Measurements from ENCODE around the gene OSBPL10. TPM values are rescaled to one million over a fixed set of nuclear protein-coding genes. Genes with fewer than 3 reads are reported as not detected.

The OSBPL10 gene
- total RNA-seq, 4 donors from 2014 or later = 30.0 to 49.7 (median 43.7) TPM

DNA sequence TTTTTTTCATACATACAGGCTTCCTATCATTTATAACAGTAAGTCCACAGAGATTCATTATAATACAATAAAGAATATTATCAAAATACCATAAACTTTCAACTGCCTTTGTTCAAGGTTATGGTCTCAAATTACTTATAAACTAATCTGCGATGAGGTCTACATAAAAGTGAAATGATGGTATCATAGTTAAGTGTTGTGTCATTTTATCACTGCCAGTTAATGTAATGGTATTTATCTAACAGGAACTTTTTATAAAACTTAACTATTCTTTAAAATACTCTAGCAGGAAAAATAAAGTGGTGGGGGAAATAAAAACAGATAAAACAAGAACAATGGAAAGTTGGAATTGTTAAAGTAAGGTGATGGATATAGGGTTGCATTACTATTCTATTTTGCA, 153.1 kb downstream of the OSBPL10 start:
- H3K36me3 ChIP-seq = no peaks in the 10 kb centered on the region
- no peak for TF ChIP-seq POLR2A (IDR thresholded peaks at IDR 0.05)
- TF ChIP-seq, protein P1, sequence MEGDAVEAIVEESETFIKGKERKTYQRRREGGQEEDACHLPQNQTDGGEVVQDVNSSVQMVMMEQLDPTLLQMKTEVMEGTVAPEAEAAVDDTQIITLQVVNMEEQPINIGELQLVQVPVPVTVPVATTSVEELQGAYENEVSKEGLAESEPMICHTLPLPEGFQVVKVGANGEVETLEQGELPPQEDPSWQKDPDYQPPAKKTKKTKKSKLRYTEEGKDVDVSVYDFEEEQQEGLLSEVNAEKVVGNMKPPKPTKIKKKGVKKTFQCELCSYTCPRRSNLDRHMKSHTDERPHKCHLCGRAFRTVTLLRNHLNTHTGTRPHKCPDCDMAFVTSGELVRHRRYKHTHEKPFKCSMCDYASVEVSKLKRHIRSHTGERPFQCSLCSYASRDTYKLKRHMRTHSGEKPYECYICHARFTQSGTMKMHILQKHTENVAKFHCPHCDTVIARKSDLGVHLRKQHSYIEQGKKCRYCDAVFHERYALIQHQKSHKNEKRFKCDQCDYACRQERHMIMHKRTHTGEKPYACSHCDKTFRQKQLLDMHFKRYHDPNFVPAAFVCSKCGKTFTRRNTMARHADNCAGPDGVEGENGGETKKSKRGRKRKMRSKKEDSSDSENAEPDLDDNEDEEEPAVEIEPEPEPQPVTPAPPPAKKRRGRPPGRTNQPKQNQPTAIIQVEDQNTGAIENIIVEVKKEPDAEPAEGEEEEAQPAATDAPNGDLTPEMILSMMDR (IDR thresholded peaks at IDR 0.05) = no peak
- intact Hi-C loops (cut with DNase I; ENCODE audit: low total_unique reads) = no loop called here
- H3K4me3 ChIP-seq = no peak overlapping the region
- no peaks in the 10 kb centered on the region for H3K27me3 ChIP-seq
- DNase-seq = no peak
- H3K4me1 ChIP-seq = no peaks in the 10 kb centered on the region
- H3K9me3 ChIP-seq = no peaks in the 10 kb centered on the region
- H3K27ac ChIP-seq = no peak overlapping the region

DNA sequence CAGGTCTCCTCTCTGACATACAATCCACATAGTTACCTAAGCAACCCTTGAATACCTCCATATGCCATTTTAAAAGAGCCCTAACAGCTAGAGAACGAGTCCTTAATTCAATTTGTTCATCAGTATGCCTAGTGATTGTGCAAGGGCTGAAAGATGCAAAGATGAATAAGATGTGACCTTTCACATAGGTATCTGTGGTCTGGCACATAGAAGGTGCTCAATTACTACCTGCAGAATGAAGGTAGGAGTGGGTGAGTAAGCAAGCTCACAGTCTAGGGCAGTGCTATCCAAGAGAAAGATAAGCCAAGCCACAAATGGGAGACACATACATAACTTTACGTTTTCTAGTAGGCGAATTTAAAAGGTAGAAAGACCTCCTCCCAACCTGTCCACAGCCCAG, 157.9 kb downstream of the OSBPL10 start:
- Histone ChIP-seq H3K36me3 (no peaks in the 10 kb centered on the region), H3K4me1 (no peaks in the 10 kb centered on the region), H3K4me3 (no peak overlapping the region), H3K9me3 (no peaks in the 10 kb centered on the region), H3K27me3 (no peaks in the 10 kb centered on the region), H3K27ac (no peak overlapping the region)
- intact Hi-C loops (cut with DNase I; ENCODE audit: low total_unique reads) = no loop called here
- no peak for TF ChIP-seq POLR2A (IDR thresholded peaks at IDR 0.05)
- TF ChIP-seq, protein P1 (IDR thresholded peaks at IDR 0.05) = no peak
- DNase-seq = no peak

GRCh38 chr3:31821118-31821517, 159.9 kb downstream of the OSBPL10 start:
- no peaks in the 10 kb centered on the region for H3K27me3 ChIP-seq
- DNase-seq = no peak
- no peaks in the 10 kb centered on the region for H3K9me3 ChIP-seq
- H3K27ac ChIP-seq = no peak overlapping the region
- intact Hi-C loops (cut with DNase I; ENCODE audit: low total_unique reads) = no loop called here
- no peaks in the 10 kb centered on the region for H3K36me3 ChIP-seq
- no peak for TF ChIP-seq POLR2A (IDR thresholded peaks at IDR 0.05)
- TF ChIP-seq, protein P1 (IDR thresholded peaks at IDR 0.05) = no peak
- no peaks in the 10 kb centered on the region for H3K4me1 ChIP-seq
- H3K4me3 ChIP-seq = no peak overlapping the region

DNA sequence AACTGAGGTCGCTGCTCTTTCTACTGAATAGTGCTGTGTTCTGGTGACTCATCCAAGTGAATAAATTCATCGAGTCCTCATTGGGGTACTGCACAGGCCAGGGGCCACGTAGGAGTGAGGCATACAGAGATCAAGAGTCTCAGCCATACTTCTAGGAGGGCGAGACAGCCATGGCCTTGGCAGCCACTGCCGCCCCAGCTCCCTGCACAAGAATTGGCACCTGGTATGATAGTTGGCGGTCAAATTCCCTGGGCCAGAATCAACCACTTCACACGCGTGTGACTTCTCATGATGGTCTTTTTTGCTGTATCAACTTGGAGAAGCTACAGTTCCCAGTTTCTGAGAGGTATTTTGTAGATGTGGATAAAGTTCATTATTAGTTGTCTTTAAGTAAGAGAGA, 161.6 kb downstream of the OSBPL10 start:
- no peak overlapping the region for H3K4me3 ChIP-seq
- no peak for TF ChIP-seq POLR2A (IDR thresholded peaks at IDR 0.05)
- TF ChIP-seq, protein P1 (IDR thresholded peaks at IDR 0.05) = no peak
- intact Hi-C loops (cut with DNase I; ENCODE audit: low total_unique reads) = no loop called here
- H3K9me3 ChIP-seq = no peaks in the 10 kb centered on the region
- H3K4me1 ChIP-seq = no peaks in the 10 kb centered on the region
- no peaks in the 10 kb centered on the region for H3K36me3 ChIP-seq
- no peaks in the 10 kb centered on the region for H3K27me3 ChIP-seq
- H3K27ac ChIP-seq = no peak overlapping the region
- no peak for DNase-seq

DNA sequence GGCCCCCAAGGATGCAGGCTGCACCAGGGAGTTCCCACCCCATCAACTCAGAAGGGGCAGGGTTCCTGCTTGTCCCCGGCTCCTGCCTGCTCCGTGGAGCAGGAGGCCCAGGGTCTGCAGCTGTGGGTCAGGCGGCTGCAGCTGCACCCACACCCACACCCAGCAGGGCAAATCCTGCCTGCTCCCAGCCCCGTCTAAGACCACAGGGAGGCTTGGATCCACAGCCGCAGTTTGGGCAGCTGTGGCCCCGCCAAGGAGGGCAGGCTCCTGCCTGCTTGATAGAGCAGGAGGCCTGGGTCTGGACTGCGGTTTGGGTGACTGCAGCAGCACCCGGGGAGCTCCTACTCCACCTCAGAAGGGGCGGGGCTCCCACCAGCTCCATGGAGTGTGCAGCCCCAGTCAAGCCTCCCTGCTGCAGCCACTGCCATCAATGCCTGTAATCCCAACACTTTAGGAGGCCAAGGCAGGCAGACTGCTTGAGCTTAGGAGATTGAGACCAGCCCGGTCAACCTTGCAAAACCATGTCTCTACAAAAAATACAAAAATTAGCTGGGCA, 163.6 kb downstream of the OSBPL10 start:
- no peak for TF ChIP-seq POLR2A (IDR thresholded peaks at IDR 0.05)
- TF ChIP-seq, protein P1 (IDR thresholded peaks at IDR 0.05) = no peak
- intact Hi-C loops (cut with DNase I; ENCODE audit: low total_unique reads) = no loop called here
- Histone ChIP-seq H3K9me3 (no peaks in the 10 kb centered on the region), H3K4me3 (no peak overlapping the region), H3K36me3 (no peaks in the 10 kb centered on the region), H3K27me3 (no peaks in the 10 kb centered on the region), H3K4me1 (no peaks in the 10 kb centered on the region), H3K27ac (no peak overlapping the region)
- DNase-seq = no peak
